ENCODE data around the gene LIPG.

DNA sequence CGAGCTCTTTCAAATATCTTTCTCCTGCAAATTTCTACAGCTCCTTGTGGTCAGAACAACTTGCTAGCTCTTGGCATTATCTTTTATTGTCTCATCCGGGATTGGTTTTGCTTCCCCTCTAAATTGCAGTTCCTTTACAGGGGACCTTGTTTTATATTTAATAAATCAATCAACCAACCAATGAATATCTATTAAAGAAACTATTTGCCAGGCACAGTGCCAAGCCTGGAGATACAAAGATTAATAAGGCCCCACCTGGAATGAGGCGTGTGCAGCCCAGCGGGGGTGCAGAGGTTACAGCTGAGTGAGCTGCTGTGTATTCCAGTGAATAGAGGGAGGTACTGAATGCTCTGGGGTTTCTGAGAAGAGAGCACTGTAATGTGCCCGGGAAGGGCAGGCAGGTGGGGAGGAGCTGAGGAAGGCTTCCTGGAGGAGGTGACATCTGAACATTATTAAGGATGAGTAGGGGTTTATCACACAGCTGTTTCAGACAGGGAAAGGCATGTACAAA lies 51.8 kb downstream of the LIPG start:
- TF ChIP-seq, protein P1, sequence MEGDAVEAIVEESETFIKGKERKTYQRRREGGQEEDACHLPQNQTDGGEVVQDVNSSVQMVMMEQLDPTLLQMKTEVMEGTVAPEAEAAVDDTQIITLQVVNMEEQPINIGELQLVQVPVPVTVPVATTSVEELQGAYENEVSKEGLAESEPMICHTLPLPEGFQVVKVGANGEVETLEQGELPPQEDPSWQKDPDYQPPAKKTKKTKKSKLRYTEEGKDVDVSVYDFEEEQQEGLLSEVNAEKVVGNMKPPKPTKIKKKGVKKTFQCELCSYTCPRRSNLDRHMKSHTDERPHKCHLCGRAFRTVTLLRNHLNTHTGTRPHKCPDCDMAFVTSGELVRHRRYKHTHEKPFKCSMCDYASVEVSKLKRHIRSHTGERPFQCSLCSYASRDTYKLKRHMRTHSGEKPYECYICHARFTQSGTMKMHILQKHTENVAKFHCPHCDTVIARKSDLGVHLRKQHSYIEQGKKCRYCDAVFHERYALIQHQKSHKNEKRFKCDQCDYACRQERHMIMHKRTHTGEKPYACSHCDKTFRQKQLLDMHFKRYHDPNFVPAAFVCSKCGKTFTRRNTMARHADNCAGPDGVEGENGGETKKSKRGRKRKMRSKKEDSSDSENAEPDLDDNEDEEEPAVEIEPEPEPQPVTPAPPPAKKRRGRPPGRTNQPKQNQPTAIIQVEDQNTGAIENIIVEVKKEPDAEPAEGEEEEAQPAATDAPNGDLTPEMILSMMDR (IDR thresholded peaks at IDR 0.05) = no peak
- TF ChIP-seq POLR2A (IDR thresholded peaks at IDR 0.05) = no peak
